Right forelimb (tissue), 1 donor: Measurements from ENCODE around the gene FBXO31.

ENCODE experiments used
- DNase-seq: peaks from one replicate; pipeline ENCODE4 v3.0.0-alpha.2; 2018

The FBXO31 gene

GRCh38 chr16:87309620-87310525 lies 73.7 kb downstream of the FBXO31 start:
- DNase-seq, result no peak

DNA sequence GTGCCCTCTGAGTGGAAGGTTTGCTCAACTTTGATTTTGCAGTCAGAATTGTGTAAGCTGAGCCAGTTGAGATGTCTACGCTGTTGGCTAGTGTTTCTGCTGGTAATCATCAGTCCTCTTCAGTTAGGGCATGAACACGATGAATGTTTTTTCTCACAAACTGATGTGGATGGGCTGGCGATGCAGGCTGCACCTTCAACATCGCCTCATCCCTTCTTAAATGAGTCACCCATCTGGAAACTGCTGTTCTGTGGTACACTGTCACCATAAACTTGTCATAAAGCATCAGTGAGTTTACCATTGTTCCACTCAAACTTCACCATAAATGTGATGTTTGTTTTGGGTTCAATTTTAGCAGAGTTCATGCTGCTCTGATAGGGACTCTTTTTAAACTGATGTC lies 74.8 kb downstream of the FBXO31 start:
- no peak for DNase-seq

DNA sequence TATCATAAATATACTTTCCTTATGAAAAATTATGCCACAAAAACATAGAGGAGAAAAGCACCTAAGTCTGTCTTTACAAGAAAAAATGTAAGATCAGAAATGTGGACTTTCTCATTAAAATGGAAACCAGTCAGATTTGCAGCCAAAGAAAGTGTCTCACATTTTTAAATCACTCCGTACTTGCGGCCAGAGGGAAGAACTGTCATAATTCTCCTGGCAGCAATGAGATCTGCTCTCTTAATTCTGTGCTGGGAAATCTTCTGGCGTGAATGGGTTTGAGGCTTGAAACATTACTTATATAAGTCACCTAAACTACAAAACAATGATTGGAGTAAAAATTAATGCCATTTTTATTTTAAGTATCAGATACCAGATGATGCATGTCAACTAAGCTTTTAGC lies 77.1 kb downstream of the FBXO31 start:
- no peak for DNase-seq

GRCh38 chr16:87305505-87306391 lies 77.8 kb downstream of the FBXO31 start:
- no peak for DNase-seq

DNA sequence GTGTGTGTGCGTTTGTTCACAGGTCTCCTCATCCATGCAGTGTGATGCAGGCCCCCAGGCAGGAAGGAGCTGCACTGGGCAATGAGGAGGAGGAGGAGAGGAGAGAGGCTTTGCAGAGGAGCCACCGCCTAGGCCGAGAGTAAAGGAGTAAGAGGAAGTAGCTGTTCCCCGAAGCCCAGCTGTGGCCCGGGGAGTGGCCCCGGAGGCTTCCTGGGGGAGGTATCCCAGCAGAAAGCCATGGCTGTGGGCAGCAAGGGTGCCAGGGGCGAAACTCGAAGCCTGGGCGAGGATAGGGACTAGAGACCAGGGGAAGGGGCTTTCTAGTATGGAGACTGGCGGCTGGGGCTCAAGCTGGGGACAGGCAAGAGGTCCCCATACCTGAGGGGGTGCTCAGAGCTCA lies 78.6 kb downstream of the FBXO31 start:
- no peak for DNase-seq

- DNase-seq, result no peak
Measured at GRCh38 chr16:87303962-87304521, 79.5 kb downstream of the FBXO31 start.

GRCh38 chr16:87303431-87303930 lies 80.1 kb downstream of the FBXO31 start:
- no peak for DNase-seq

- DNase-seq, result no peak
Measured at GRCh38 chr16:87298857-87299465, 84.6 kb downstream of the FBXO31 start.

GRCh38 chr16:87297918-87298631 lies 85.5 kb downstream of the FBXO31 start:
- DNase-seq, result no peak

DNA sequence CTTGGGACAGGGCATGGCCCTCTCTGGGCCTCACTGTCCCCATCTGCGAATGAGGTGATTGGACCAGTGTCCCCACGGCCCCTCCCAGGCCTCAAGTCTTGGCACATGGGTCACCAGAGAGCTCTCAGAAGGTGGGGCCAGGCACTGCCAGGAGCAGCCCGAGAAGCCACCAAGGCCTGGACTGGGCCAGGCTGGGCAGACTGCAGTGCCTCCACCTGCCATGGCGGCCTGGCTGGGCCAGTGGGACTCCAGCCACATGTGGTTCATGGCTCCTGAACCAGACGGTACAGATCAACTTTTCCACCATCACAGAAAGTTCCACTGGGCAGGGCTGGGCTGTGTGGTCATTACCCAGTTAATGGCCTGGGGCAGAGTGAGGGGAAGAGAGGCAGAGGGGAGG lies 86.2 kb downstream of the FBXO31 start:
- DNase-seq, result no peak

DNA sequence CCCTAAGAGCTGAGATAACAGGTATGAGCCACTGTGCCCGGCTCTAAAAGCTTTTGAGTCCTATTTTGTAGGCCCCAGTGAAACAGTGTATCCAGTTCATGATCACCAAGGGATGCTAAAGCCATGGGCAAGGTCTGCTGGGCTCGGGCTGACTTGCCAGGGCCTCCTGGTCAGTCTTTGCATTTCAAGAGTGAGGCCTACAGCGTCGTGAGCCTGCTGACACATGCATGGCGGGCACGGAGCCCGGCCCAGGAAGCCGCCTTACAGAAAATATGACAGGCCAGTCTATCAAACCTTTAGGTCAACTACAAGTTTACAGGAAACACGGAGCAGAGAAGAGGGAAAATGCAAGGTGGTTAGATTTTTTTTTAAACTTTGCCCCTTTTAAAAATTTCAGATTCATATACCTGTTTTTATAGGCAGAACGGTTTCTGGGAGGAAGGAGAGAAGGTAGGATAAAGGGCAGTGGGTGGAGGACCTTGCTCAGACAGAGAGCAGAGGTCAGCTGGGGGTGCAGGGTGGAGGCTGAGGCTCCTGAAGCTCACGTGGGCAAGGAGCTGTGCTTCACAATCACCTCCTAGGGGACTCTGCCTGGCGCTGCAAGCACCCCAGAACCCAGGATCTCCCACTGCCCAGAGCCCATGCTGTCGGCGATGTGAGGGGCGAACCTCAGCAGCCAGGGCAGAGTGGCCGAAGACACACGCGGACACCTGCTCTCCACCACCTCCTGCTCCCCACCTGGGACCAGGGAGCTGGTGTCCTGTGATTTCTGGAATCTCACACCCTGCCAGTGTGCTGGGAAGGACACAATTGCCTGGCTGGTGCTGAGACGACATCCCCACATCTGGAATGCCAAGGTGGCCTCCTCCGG lies 87.7 kb downstream of the FBXO31 start:
- DNase-seq, result no peak

DNA sequence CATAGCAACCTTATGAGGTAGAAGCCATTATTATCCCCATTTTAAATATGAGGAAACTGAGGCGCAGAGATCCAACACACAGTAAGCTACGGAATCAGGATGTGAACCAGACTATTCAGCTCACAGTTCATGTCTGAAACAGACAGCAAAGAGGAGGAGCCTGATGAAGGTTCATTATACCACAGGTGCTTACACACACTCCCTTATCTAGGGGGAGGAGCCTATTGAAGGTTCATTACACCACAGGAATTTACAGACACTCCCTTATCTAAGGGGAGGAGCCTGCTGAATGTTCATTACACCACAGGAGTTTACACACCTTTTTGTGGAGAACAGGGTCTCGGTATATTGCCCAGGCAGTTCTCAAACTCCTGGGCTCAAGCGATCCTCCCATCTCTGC lies 88.3 kb downstream of the FBXO31 start:
- DNase-seq, result no peak

DNA sequence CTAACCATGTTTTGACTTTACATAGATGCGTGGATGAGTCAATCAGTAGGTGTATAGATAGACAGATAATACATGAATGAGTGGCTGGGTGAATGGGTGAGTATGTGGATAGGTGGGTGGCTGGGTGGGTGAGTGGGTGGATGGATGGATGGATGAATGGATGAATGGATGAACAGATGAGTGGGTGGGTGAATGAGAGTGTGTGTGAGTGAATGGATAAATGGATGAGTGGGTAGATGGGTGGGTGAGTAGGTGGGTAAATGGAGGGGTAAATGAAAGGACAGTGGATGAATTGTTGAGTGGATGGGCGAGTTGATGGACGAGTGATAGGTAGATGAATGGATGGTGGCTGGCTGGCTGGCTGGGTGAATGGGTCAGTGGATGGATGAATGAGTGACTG lies 89.6 kb downstream of the FBXO31 start:
- DNase-seq, result no peak

DNA sequence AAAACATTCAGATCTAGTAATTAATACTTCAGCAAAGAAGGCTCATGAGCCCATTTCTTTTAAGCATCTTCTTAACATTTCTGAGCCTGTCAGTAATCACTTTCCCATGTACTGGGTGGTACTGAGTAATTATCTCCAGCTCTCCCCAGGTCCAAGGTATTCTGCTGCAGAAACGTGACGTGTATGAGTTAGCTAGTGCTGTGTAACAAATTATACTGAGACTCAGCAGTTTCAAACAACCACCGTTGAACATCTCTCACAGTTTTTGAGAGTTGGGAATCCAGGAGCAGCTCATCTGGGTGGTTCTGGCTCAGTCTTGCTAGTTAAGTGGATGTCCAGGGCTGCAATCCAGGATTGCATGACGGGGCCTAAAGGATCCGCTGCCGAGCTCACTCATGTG lies 91.6 kb downstream of the FBXO31 start:
- no peak for DNase-seq

- DNase-seq, result no peak
Measured at GRCh38 chr16:87288753-87289362, 94.7 kb downstream of the FBXO31 start.

DNA sequence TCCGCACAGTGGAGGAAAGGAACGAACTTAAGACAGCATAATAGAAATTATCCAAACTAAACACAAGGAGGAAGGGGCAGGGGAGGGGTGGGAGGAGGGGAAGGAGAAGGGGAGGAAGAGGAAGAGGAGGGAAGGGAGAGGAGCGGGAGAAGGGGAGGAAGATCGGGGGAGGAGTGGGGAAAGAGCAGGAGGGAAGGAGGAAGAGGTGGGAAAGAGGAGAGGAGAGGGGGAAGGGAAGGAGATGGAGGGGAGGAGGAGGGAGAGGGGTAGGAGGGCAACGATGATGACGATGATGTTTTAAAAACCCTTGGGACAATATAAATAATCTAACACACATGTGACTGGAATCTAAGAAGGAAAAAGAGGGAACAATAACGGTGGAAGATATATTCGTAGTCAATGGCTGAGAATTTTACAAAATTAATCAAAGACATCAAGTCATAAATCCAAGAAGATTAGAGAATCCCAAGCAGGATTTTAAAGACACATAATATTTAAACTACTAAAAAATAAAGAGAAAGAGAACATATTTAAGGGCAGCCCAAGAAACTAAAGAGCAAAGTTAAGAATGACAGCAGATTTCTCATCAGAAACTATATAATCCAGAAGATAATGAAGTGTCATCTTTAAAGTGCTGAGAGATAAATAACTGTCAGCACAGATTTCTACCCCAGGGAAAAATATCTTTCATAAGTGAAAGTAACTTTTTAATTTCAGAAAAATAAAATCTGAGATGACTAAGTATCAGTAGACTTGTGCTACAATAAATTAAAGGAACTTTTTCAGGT lies 96.5 kb downstream of the FBXO31 start:
- DNase-seq, result no peak

GRCh38 chr16:87284183-87284582 lies 99.4 kb downstream of the FBXO31 start:
- DNase-seq, result no peak

DNA sequence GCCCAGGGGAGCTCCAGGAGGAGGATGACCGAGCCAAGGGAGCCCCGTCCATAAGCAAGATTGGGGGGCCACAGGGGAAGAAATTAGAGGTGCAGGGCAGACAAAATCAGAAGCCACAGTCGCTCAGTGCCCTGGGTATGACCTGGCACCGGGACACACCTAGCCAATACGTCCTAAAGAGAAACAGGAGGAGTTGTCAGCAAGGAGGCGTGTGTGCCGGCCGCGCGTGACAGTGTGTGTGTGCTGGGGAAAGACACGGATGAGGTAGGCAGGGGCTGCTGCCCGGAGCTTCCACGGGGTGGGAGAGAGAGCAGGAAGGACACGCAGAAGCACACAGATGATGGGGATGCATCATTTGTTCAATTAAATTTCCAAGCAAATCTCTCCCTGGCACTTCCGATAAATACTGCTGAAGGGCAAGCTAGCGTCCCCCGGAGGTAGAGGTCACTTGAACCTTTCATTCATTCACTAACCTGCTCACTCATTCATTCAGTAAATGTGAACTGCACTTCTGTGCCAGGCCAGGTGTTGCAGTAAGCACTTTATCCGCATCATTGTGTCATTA lies 104.4 kb downstream of the FBXO31 start:
- DNase-seq, result no peak
